CD14-positive monocyte (primary cell): ENCODE data around the gene MKLN1. TPM values are rescaled to one million over a fixed set of nuclear protein-coding genes. Genes with fewer than 3 reads are reported as not detected.

Experiments
- DNase-seq, 3 donors: peaks; one replicate each; pipeline ENCODE4 v3.0.0-alpha.2; 2011 to 2022
- H2AFZ ChIP-seq: 2 replicates; pipeline ENCODE4 v1.6.0; 2012; ENCODE audit warnings: mild to moderate bottlenecking, low read depth, low read length, inconsistent platforms; ENCODE audit not compliant: insufficient read depth, poor library complexity, severe bottlenecking
- H3K27ac ChIP-seq, 2 donors: 1 replicate in 1 of 2; 2 replicates in 1 of 2; pipeline ENCODE4 v1.5.1; 2012 to 2013; ENCODE audit warnings: low read length in 2 of 2, control low read depth in 1 of 2, inconsistent platforms in 1 of 2, low read depth in 1 of 2, mild to moderate bottlenecking in 1 of 2
- H3K27me3 ChIP-seq, 2 donors: one replicate each; pipeline versions ENCODE4 v1.6.0 to v1.6.1; 2011 to 2013; ENCODE audit warnings: low read length in 2 of 2; ENCODE audit not compliant: control insufficient read depth in 2 of 2, insufficient read depth in 2 of 2
- H3K36me3 ChIP-seq, 2 donors: replicated peaks in 1 of 2; 1 replicate in 1 of 2; 2 replicates in 1 of 2; pipeline versions ENCODE4 v1.5.1 to v1.6.1; 2012 to 2013; ENCODE audit warnings: low read length in 2 of 2, control low read depth in 1 of 2, inconsistent platforms in 1 of 2, mild to moderate bottlenecking in 1 of 2; ENCODE audit not compliant: insufficient read depth in 2 of 2, control insufficient read depth in 1 of 2
- H3K4me1 ChIP-seq, 2 donors: 1 replicate in 1 of 2; 2 replicates in 1 of 2; pipeline versions ENCODE4 v1.5.1 to v1.6.1; 2012 to 2013; ENCODE audit warnings: low read length in 2 of 2, control low read depth in 1 of 2, inconsistent platforms in 1 of 2, mild to moderate bottlenecking in 1 of 2, moderate library complexity in 1 of 2; ENCODE audit not compliant: insufficient read depth in 2 of 2, control insufficient read depth in 1 of 2
- H3K4me2 ChIP-seq: replicated peaks from 2 replicates; pipeline ENCODE3; 2012; ENCODE audit warnings: low read length, moderate library complexity, mild to moderate bottlenecking; ENCODE audit not compliant: poor library complexity, severe bottlenecking; ENCODE audit errors: extremely low read depth
- H3K4me3 ChIP-seq, 3 experiments: fragments of 200-600 bp in 1 of 3; sonication (generic) in 1 of 3; replicated peaks in 1 of 3; 1 replicate in 2 of 3; 2 replicates in 1 of 3; pipeline ENCODE4 v1.5.1; 2011 to 2013; ENCODE audit warnings: low read length in 3 of 3, mild to moderate bottlenecking in 3 of 3, control low read depth in 2 of 3, low read depth in 2 of 3, inconsistent platforms in 1 of 3, moderate library complexity in 1 of 3
- H3K79me2 ChIP-seq: 2 replicates; pipeline ENCODE4 v1.6.0; 2012; ENCODE audit warnings: mild to moderate bottlenecking, control low read depth, inconsistent platforms, low read length, moderate library complexity; ENCODE audit not compliant: insufficient read depth
- H3K9ac ChIP-seq: 2 replicates; pipeline ENCODE4 v1.6.0; 2017; ENCODE audit warnings: low read length, mild to moderate bottlenecking; ENCODE audit not compliant: insufficient read depth, poor library complexity, severe bottlenecking
- H3K9me3 ChIP-seq, 2 donors: replicated peaks in 1 of 2; 1 replicate in 1 of 2; 2 replicates in 1 of 2; pipeline versions ENCODE4 v1.5.1 to v1.6.1; 2012 to 2013; ENCODE audit warnings: low read length in 2 of 2, control low read depth in 1 of 2; ENCODE audit not compliant: control insufficient read depth in 1 of 2, insufficient read depth in 1 of 2
- H4K20me1 ChIP-seq: 2 replicates; pipeline ENCODE4 v1.6.0; 2012; ENCODE audit warnings: mild to moderate bottlenecking, low read length, control low read depth, moderate library complexity; ENCODE audit not compliant: insufficient read depth
- H3K27ac Mint-ChIP-seq, 7 donors: one replicate each; pipeline ENCODE4 v1.8.0; 2020; ENCODE audit warnings: mild to moderate bottlenecking in 7 of 7, mixed read lengths in 7 of 7, moderate library complexity in 6 of 7, inconsistent platforms in 2 of 7
- H3K27me3 Mint-ChIP-seq, 3 donors: one replicate each; pipeline ENCODE4 v1.8.0; 2021 to 2022; ENCODE audit warnings: low read depth in 3 of 3, mild to moderate bottlenecking in 3 of 3, mixed read lengths in 3 of 3, moderate library complexity in 3 of 3, inconsistent platforms in 1 of 3
- H3K36me3 Mint-ChIP-seq, 2 donors: one replicate each; pipeline ENCODE4 v1.8.0; 2020; ENCODE audit warnings: mixed read lengths in 2 of 2, inconsistent platforms in 1 of 2, mild to moderate bottlenecking in 1 of 2
- H3K4me1 Mint-ChIP-seq: one replicate; pipeline ENCODE4 v1.8.0; 2020; ENCODE audit warnings: mild to moderate bottlenecking, mixed read lengths
- H3K4me3 Mint-ChIP-seq, 2 donors: one replicate each; pipeline ENCODE4 v1.8.0; 2020; ENCODE audit warnings: mild to moderate bottlenecking in 2 of 2, mixed read lengths in 2 of 2, moderate library complexity in 1 of 2
- H3K9me3 Mint-ChIP-seq, 7 donors: one replicate each; pipeline ENCODE4 v1.8.0; 2020 to 2022; ENCODE audit warnings: mixed read lengths in 7 of 7, mild to moderate bottlenecking in 6 of 7, moderate library complexity in 6 of 7, inconsistent platforms in 2 of 7
- CTCF ChIP-seq: fragments of 200-600 bp; IDR thresholded peaks from one replicate; pipeline ENCODE4 v1.8.0; 2022; ENCODE audit warnings: antibody characterized with exemption, mild to moderate bottlenecking
- WGBS: methylation state at CpG from one replicate; pipeline ENCODE4 v1.1.5; 2013; ENCODE audit warnings: missing lambda C conversion rate; ENCODE audit not compliant: insufficient coverage; 5-methylcytosine and 5-hydroxymethylcytosine counted together
- intact Hi-C, 2 donors: fragments of 100-400 bp; cut with micrococcal nuclease; formaldehyde crosslinking; loops; one replicate each; pipeline versions ENCODE4 v1.15.0 to v1.15.1; 2023
- polyA plus RNA-seq, 3 donors: library from polyadenylated mRNA; depleted of rRNA in 1 of 3; unstranded in 2 of 3; stranded (reverse) in 1 of 3; fragments of 300-500 nt in 2 of 3; fragments of >200 nt in 1 of 3; fragmentation: Illumina TruSeq in 2 of 3; gene quantifications; 1 replicate in 2 of 3; 2 replicates in 1 of 3; pipeline ENCODE4 v1.2.3, GENCODE V29; 2012 to 2021

Gene MKLN1
- polyA plus RNA-seq, 3 donors = 12.2 to 18.5 (median 17.2) TPM

GRCh38 chr7:131346885-131347592, 19.4 kb downstream of the MKLN1 start:
- no CpG with 5 or more reads among the region's 3 CpGs for WGBS
- DNase-seq = no peak
- H3K4me1 Mint-ChIP-seq = peaks cover 21% of the 10 kb centered on the region

GRCh38 chr7:131352032-131352431, 24.4 kb downstream of the MKLN1 start:
- Histone ChIP-seq H3K4me2 (no peak overlapping the region), H3K27ac (no peak overlapping the region), H2AFZ (no peak overlapping the region), H3K9me3 (no peaks in the 10 kb centered on the region), H3K4me1 (peaks cover 18 to 25% of the 10 kb centered on the region in 2 donors), H3K79me2 (peaks cover 99% of the 10 kb centered on the region), H3K4me3 (no peak overlapping the region), H3K27me3 (no peaks in the 10 kb centered on the region), H3K9ac (no peak overlapping the region), H3K36me3 (no peaks in the 10 kb centered on the region), H4K20me1 (peaks cover 100% of the 10 kb centered on the region)
- Mint-ChIP-seq H3K4me3 (no peak overlapping the region), H3K9me3 (no peaks in the 10 kb centered on the region), H3K27ac (no peak overlapping the region), H3K27me3 (peaks cover 0 to 2% (median 0%) of the 10 kb centered on the region in 3 donors), H3K4me1 (peaks cover 32% of the 10 kb centered on the region), H3K36me3 (peaks cover 0 to 2% of the 10 kb centered on the region in 2 donors)
- intact Hi-C loops = no loop called here
- TF ChIP-seq CTCF = no peak
- WGBS = no CpG with 5 or more reads among the region's 2 CpGs
- no peak for DNase-seq

More at GRCh38 chr7:131346885-131347592, 19.4 kb downstream of the MKLN1 start:
- intact Hi-C loops = no loop called here
- Histone ChIP-seq H3K36me3 (no peaks in the 10 kb centered on the region), H3K9me3 (no peaks in the 10 kb centered on the region), H3K4me3 (no peak overlapping the region), H4K20me1 (peaks cover 100% of the 10 kb centered on the region), H2AFZ (no peak overlapping the region), H3K27me3 (no peaks in the 10 kb centered on the region), H3K9ac (no peak overlapping the region), H3K4me1 (peaks cover 0 to 11% of the 10 kb centered on the region in 2 donors), H3K4me2 (no peak overlapping the region), H3K27ac (no peak overlapping the region), H3K79me2 (peaks cover 99% of the 10 kb centered on the region)
- Mint-ChIP-seq H3K9me3 (no peaks in the 10 kb centered on the region), H3K36me3 (peaks cover 0 to 2% of the 10 kb centered on the region in 2 donors), H3K4me3 (no peak overlapping the region), H3K27me3 (no peaks in the 10 kb centered on the region), H3K27ac (peak overlapping the region in 1 of 7 donors; percentile 14)
- TF ChIP-seq CTCF = no peak
